ENCODE measurements around the gene TBC1D22A.
"Not testable (repeated sequence)": the region's sequence is repeated elsewhere in the genome, so short reads cannot be mapped to it uniquely, and the experiment has no call there.

The TBC1D22A gene

GRCh38 chr22:47124451-47124881 is 362.0 kb downstream of the TBC1D22A start:
- no peak for DNase-seq (ENCODE audit: low spot score)

- DNase-seq (ENCODE audit: low spot score) = no peak
Measured at GRCh38 chr22:47124961-47125360, 362.5 kb downstream of the TBC1D22A start.

GRCh38 chr22:47125603-47126002 is 363.2 kb downstream of the TBC1D22A start:
- no peak for DNase-seq (ENCODE audit: low spot score)

- DNase-seq (ENCODE audit: low spot score) = no peak
Measured at GRCh38 chr22:47126344-47126811, 363.9 kb downstream of the TBC1D22A start.

GRCh38 chr22:47127441-47127871 is 365.0 kb downstream of the TBC1D22A start:
- DNase-seq (ENCODE audit: low spot score) = no peak

- no peak for DNase-seq (ENCODE audit: low spot score)
Measured at GRCh38 chr22:47128216-47128615, 365.8 kb downstream of the TBC1D22A start.

GRCh38 chr22:47128622-47129215 is 366.3 kb downstream of the TBC1D22A start:
- no peak for DNase-seq (ENCODE audit: low spot score)

GRCh38 chr22:47129902-47130635 is 367.6 kb downstream of the TBC1D22A start:
- DNase-seq (ENCODE audit: low spot score) = no peak

GRCh38 chr22:47130883-47131631 is 368.6 kb downstream of the TBC1D22A start:
- DNase-seq (ENCODE audit: low spot score) = no peak

- no peak for DNase-seq (ENCODE audit: low spot score)
Measured at GRCh38 chr22:47131632-47132427, 369.4 kb downstream of the TBC1D22A start.

- no peak for DNase-seq (ENCODE audit: low spot score)
Measured at GRCh38 chr22:47132428-47132825, 370.0 kb downstream of the TBC1D22A start.

GRCh38 chr22:47133061-47133969 is 370.9 kb downstream of the TBC1D22A start:
- no peak for DNase-seq (ENCODE audit: low spot score)

GRCh38 chr22:47134222-47134621 is 371.8 kb downstream of the TBC1D22A start:
- no peak for DNase-seq (ENCODE audit: low spot score)

GRCh38 chr22:47135338-47135737 is 372.9 kb downstream of the TBC1D22A start:
- no peak for DNase-seq (ENCODE audit: low spot score)

GRCh38 chr22:47136050-47136449 is 373.6 kb downstream of the TBC1D22A start:
- no peak for DNase-seq (ENCODE audit: low spot score)

- DNase-seq (ENCODE audit: low spot score) = no peak
Measured at GRCh38 chr22:47136671-47137070, 374.2 kb downstream of the TBC1D22A start.

GRCh38 chr22:47139013-47139789 is 376.8 kb downstream of the TBC1D22A start:
- no peak for DNase-seq (ENCODE audit: low spot score)

- DNase-seq (ENCODE audit: low spot score) = no peak
Measured at GRCh38 chr22:47139790-47140119, 377.3 kb downstream of the TBC1D22A start.

GRCh38 chr22:47140975-47141374 is 378.5 kb downstream of the TBC1D22A start:
- not testable (repeated sequence) for DNase-seq (ENCODE audit: low spot score)

- no peak for DNase-seq (ENCODE audit: low spot score)
Measured at GRCh38 chr22:47142427-47143046, 380.1 kb downstream of the TBC1D22A start.

All from kidney capillary endothelial cell (primary cell).